Measurements from ENCODE around the gene PRND.

DNA sequence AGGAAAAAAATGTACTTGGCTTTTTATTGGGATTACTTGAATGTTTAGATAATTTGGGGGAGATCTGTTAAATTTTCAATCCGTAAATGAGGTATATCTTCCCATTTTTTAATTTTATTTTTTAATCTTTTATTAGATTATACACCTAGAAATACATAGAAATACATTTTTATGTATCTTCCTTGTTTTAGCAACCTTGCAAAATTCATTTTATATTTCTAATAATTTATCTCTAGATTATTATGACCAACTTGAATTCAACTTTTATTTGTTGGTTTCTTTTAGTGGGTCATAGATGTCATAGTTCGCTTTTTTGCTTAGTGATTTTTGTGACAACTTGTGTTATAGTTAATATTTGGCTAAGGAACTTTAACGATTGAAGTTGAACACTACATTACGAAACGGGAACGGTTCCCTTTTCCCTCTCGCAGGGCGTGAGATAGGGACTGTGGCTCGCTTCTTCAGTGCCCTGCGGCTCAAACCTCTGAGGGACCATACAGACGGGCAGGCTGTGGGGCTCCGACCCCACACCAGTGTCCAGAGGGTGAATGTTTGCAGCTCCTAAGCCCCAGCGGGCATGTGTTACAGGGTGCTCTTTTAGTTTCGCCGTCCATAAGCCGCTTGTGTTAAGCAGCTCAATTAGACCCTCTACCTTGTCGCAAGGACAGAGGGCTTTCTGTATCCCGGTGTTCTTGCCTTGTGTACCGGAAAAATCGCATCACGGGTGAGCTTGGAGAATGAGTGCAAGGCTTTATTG is 53.8 kb downstream of the PRND start:
- TF ChIP-seq, protein P1, sequence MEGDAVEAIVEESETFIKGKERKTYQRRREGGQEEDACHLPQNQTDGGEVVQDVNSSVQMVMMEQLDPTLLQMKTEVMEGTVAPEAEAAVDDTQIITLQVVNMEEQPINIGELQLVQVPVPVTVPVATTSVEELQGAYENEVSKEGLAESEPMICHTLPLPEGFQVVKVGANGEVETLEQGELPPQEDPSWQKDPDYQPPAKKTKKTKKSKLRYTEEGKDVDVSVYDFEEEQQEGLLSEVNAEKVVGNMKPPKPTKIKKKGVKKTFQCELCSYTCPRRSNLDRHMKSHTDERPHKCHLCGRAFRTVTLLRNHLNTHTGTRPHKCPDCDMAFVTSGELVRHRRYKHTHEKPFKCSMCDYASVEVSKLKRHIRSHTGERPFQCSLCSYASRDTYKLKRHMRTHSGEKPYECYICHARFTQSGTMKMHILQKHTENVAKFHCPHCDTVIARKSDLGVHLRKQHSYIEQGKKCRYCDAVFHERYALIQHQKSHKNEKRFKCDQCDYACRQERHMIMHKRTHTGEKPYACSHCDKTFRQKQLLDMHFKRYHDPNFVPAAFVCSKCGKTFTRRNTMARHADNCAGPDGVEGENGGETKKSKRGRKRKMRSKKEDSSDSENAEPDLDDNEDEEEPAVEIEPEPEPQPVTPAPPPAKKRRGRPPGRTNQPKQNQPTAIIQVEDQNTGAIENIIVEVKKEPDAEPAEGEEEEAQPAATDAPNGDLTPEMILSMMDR (conservative IDR thresholded peaks at IDR 0.05; ENCODE audit: low read depth in 2 of 2) = no peak
- no peak for TF ChIP-seq EZH2 (IDR thresholded peaks at IDR 0.05; ENCODE audit: low read depth, unreplicated experiment)
- no peak for TF ChIP-seq ZNF331 (CRISPR knock-in tag; IDR thresholded peaks at IDR 0.05; ENCODE audit: low read depth)
- TF ChIP-seq, protein P2, sequence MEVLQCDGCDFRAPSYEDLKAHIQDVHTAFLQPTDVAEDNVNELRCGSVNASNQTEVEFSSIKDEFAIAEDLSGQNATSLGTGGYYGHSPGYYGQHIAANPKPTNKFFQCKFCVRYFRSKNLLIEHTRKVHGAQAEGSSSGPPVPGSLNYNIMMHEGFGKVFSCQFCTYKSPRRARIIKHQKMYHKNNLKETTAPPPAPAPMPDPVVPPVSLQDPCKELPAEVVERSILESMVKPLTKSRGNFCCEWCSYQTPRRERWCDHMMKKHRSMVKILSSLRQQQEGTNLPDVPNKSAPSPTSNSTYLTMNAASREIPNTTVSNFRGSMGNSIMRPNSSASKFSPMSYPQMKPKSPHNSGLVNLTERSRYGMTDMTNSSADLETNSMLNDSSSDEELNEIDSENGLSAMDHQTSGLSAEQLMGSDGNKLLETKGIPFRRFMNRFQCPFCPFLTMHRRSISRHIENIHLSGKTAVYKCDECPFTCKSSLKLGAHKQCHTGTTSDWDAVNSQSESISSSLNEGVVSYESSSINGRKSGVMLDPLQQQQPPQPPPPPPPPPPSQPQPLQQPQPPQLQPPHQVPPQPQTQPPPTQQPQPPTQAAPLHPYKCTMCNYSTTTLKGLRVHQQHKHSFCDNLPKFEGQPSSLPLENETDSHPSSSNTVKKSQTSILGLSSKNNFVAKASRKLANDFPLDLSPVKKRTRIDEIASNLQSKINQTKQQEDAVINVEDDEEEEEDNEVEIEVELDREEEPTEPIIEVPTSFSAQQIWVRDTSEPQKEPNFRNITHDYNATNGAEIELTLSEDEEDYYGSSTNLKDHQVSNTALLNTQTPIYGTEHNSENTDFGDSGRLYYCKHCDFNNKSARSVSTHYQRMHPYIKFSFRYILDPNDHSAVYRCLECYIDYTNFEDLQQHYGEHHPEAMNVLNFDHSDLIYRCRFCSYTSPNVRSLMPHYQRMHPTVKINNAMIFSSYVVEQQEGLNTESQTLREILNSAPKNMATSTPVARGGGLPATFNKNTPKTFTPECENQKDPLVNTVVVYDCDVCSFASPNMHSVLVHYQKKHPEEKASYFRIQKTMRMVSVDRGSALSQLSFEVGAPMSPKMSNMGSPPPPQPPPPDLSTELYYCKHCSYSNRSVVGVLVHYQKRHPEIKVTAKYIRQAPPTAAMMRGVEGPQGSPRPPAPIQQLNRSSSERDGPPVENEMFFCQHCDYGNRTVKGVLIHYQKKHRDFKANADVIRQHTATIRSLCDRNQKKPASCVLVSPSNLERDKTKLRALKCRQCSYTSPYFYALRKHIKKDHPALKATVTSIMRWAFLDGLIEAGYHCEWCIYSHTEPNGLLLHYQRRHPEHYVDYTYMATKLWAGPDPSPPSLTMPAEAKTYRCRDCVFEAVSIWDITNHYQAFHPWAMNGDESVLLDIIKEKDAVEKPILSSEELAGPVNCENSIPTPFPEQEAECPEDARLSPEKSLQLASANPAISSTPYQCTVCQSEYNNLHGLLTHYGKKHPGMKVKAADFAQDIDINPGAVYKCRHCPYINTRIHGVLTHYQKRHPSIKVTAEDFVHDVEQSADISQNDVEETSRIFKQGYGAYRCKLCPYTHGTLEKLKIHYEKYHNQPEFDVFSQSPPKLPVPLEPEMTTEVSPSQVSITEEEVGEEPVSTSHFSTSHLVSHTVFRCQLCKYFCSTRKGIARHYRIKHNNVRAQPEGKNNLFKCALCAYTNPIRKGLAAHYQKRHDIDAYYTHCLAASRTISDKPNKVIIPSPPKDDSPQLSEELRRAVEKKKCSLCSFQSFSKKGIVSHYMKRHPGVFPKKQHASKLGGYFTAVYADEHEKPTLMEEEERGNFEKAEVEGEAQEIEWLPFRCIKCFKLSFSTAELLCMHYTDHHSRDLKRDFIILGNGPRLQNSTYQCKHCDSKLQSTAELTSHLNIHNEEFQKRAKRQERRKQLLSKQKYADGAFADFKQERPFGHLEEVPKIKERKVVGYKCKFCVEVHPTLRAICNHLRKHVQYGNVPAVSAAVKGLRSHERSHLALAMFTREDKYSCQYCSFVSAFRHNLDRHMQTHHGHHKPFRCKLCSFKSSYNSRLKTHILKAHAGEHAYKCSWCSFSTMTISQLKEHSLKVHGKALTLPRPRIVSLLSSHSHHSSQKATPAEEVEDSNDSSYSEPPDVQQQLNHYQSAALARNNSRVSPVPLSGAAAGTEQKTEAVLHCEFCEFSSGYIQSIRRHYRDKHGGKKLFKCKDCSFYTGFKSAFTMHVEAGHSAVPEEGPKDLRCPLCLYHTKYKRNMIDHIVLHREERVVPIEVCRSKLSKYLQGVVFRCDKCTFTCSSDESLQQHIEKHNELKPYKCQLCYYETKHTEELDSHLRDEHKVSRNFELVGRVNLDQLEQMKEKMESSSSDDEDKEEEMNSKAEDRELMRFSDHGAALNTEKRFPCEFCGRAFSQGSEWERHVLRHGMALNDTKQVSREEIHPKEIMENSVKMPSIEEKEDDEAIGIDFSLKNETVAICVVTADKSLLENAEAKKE (CRISPR knock-in tag; IDR thresholded peaks at IDR 0.05) = no peak
- no peak for TF ChIP-seq POLR2AphosphoS5 (IDR thresholded peaks at IDR 0.05; ENCODE audit: low read depth)
